Activated naive CD8-positive, alpha-beta T cell treated with anti-CD3 and anti-CD28 coated beads, Interleukin-2, amount 50 U/mL, for 24 hours (primary cell): Measurements from ENCODE around the gene TCP1.
"Not testable (repeated sequence)": the region's sequence is repeated elsewhere in the genome, so short reads cannot be mapped to it uniquely, and the experiment has no call there.

Experiments used
- ATAC-seq: fragments of 150-1000 bp; cut with Tn5 transposase; one replicate; pipeline ENCODE4 v1.10.0; 2021
- DNase-seq: peaks from one replicate; pipeline ENCODE4 v3.0.0; 2021
- H3K27ac Mint-ChIP-seq: one replicate; pipeline ENCODE4 v1.8.0; 2021; ENCODE audit warnings: mild to moderate bottlenecking, mixed read lengths
- H3K27me3 Mint-ChIP-seq: one replicate; pipeline ENCODE4 v1.8.0; 2021; ENCODE audit warnings: mixed read lengths
- H3K36me3 Mint-ChIP-seq: one replicate; pipeline ENCODE4 v1.8.0; 2021; ENCODE audit warnings: low read depth, mixed read lengths
- H3K4me1 Mint-ChIP-seq: one replicate; pipeline ENCODE4 v1.8.0; 2021; ENCODE audit warnings: mixed read lengths
- H3K4me3 Mint-ChIP-seq: one replicate; pipeline ENCODE4 v1.8.0; 2021; ENCODE audit warnings: mild to moderate bottlenecking, moderate library complexity, mixed read lengths
- H3K9me3 Mint-ChIP-seq: one replicate; pipeline ENCODE4 v1.8.0; 2021; ENCODE audit warnings: mixed read lengths

The TCP1 gene

GRCh38 chr6:159753081-159753872, 36.1 kb downstream of the TCP1 start:
- H3K4me1 Mint-ChIP-seq = peaks cover 6% of the 10 kb centered on the region
- no peak overlapping the region for H3K4me3 Mint-ChIP-seq
- H3K27ac Mint-ChIP-seq = peak overlapping the region; percentile 53
- H3K36me3 Mint-ChIP-seq = peaks cover 74% of the 10 kb centered on the region
- ATAC-seq (no peak), DNase-seq (no peak)
- no peaks in the 10 kb centered on the region for H3K9me3 Mint-ChIP-seq
- H3K27me3 Mint-ChIP-seq = no peaks in the 10 kb centered on the region

GRCh38 chr6:159751448-159751847, 38.0 kb downstream of the TCP1 start:
- Mint-ChIP-seq H3K27me3 (no peaks in the 10 kb centered on the region), H3K4me1 (peaks cover 4% of the 10 kb centered on the region), H3K4me3 (no peak overlapping the region), H3K36me3 (peaks cover 72% of the 10 kb centered on the region), H3K9me3 (no peaks in the 10 kb centered on the region), H3K27ac (no peak overlapping the region)
- ATAC-seq = no peak
- no peak for DNase-seq

- not testable (repeated sequence) for H3K4me3 Mint-ChIP-seq, ATAC-seq, DNase-seq, H3K9me3 Mint-ChIP-seq, H3K27ac Mint-ChIP-seq, H3K27me3 Mint-ChIP-seq, H3K4me1 Mint-ChIP-seq
- H3K36me3 Mint-ChIP-seq = peaks cover 73% of the 10 kb centered on the region
These were observed 41.3 kb downstream of the TCP1 start for GRCh38 chr6:159748127-159748526.

GRCh38 chr6:159746759-159747158, 42.6 kb downstream of the TCP1 start:
- DNase-seq (no peak), ATAC-seq (no peak)
- H3K4me3 Mint-ChIP-seq = no peak overlapping the region
- H3K27me3 Mint-ChIP-seq = no peaks in the 10 kb centered on the region
- H3K4me1 Mint-ChIP-seq = no peaks in the 10 kb centered on the region
- no peak overlapping the region for H3K27ac Mint-ChIP-seq
- H3K36me3 Mint-ChIP-seq = peaks cover 72% of the 10 kb centered on the region
- no peaks in the 10 kb centered on the region for H3K9me3 Mint-ChIP-seq

GRCh38 chr6:159745081-159745480, 44.3 kb downstream of the TCP1 start:
- no peak for DNase-seq
- Mint-ChIP-seq H3K4me1 (peaks cover 2% of the 10 kb centered on the region), H3K27me3 (no peaks in the 10 kb centered on the region), H3K27ac (peak overlapping the region; percentile 54), H3K9me3 (no peaks in the 10 kb centered on the region), H3K36me3 (peaks cover 70% of the 10 kb centered on the region), H3K4me3 (no peak overlapping the region)
- no peak for ATAC-seq

- no peak overlapping the region for H3K4me3 Mint-ChIP-seq
- ATAC-seq (no peak), DNase-seq (no peak)
- no peaks in the 10 kb centered on the region for H3K27me3 Mint-ChIP-seq
- peaks cover 56% of the 10 kb centered on the region for H3K36me3 Mint-ChIP-seq
- no peaks in the 10 kb centered on the region for H3K9me3 Mint-ChIP-seq
- peaks cover 13% of the 10 kb centered on the region for H3K4me1 Mint-ChIP-seq
- peak overlapping the region; percentile 72 for H3K27ac Mint-ChIP-seq
These were observed 47.2 kb downstream of the TCP1 start for GRCh38 chr6:159742165-159742564.

GRCh38 chr6:159739341-159739740, 50.1 kb downstream of the TCP1 start:
- no peak overlapping the region for H3K4me3 Mint-ChIP-seq
- no peak overlapping the region for H3K27ac Mint-ChIP-seq
- H3K9me3 Mint-ChIP-seq = no peaks in the 10 kb centered on the region
- peaks cover 39% of the 10 kb centered on the region for H3K36me3 Mint-ChIP-seq
- peaks cover 20% of the 10 kb centered on the region for H3K4me1 Mint-ChIP-seq
- no peak for DNase-seq
- no peak for ATAC-seq
- no peaks in the 10 kb centered on the region for H3K27me3 Mint-ChIP-seq

- peaks cover 26% of the 10 kb centered on the region for H3K36me3 Mint-ChIP-seq
These were observed 52.5 kb downstream of the TCP1 start for GRCh38 chr6:159736908-159737307.

GRCh38 chr6:159733395-159733794, 56.0 kb downstream of the TCP1 start:
- peaks cover 65% of the 10 kb centered on the region for H3K4me1 Mint-ChIP-seq
- H3K27ac Mint-ChIP-seq = peak overlapping the region; percentile 60
- not testable (repeated sequence) for H3K4me3 Mint-ChIP-seq, DNase-seq, H3K27me3 Mint-ChIP-seq, H3K9me3 Mint-ChIP-seq
- peak; percentile 28 for ATAC-seq
- peaks cover 31% of the 10 kb centered on the region for H3K36me3 Mint-ChIP-seq

More at GRCh38 chr6:159736908-159737307, 52.5 kb downstream of the TCP1 start:
- no peaks in the 10 kb centered on the region for H3K9me3 Mint-ChIP-seq
- ATAC-seq (no peak), DNase-seq (no peak)
- H3K4me1 Mint-ChIP-seq = peaks cover 42% of the 10 kb centered on the region
- H3K27ac Mint-ChIP-seq = no peak overlapping the region
- H3K4me3 Mint-ChIP-seq = no peak overlapping the region
- H3K27me3 Mint-ChIP-seq = no peaks in the 10 kb centered on the region

- not testable (repeated sequence) for H3K4me3 Mint-ChIP-seq, H3K27me3 Mint-ChIP-seq, ATAC-seq, DNase-seq, H3K9me3 Mint-ChIP-seq
- Mint-ChIP-seq H3K4me1 (peaks cover 58% of the 10 kb centered on the region), H3K36me3 (peaks cover 36% of the 10 kb centered on the region), H3K27ac (peak overlapping the region; percentile 15)
These were observed 56.9 kb downstream of the TCP1 start for GRCh38 chr6:159732550-159732949.

- Mint-ChIP-seq H3K9me3 (no peaks in the 10 kb centered on the region), H3K4me3 (peak overlapping the region; percentile 95), H3K4me1 (peaks cover 66% of the 10 kb centered on the region), H3K36me3 (peaks cover 46% of the 10 kb centered on the region), H3K27ac (peak overlapping the region; percentile 96), H3K27me3 (no peaks in the 10 kb centered on the region)
- DNase-seq (no peak), ATAC-seq (no peak)
These were observed 59.1 kb downstream of the TCP1 start for GRCh38 chr6:159730332-159730676.

GRCh38 chr6:159729598-159730331, 59.6 kb downstream of the TCP1 start:
- ATAC-seq (no peak), DNase-seq (no peak)
- peaks cover 46% of the 10 kb centered on the region for H3K36me3 Mint-ChIP-seq
- no peaks in the 10 kb centered on the region for H3K9me3 Mint-ChIP-seq
- peaks cover 67% of the 10 kb centered on the region for H3K4me1 Mint-ChIP-seq
- H3K4me3 Mint-ChIP-seq = peak overlapping the region; percentile 95
- H3K27ac Mint-ChIP-seq = peak overlapping the region; percentile 96
- no peaks in the 10 kb centered on the region for H3K27me3 Mint-ChIP-seq

GRCh38 chr6:159728531-159728964, 60.9 kb downstream of the TCP1 start:
- Mint-ChIP-seq H3K27me3 (no peaks in the 10 kb centered on the region), H3K4me1 (peaks cover 63% of the 10 kb centered on the region), H3K9me3 (no peaks in the 10 kb centered on the region), H3K27ac (peak overlapping the region; percentile 96), H3K36me3 (peaks cover 46% of the 10 kb centered on the region), H3K4me3 (peak overlapping the region; percentile 95)
- no peak for DNase-seq
- no peak for ATAC-seq
